Hepatocyte (in vitro differentiated cells): ENCODE measurements around the gene KRT85.

ENCODE experiments used
- EZH2 ChIP-seq: fragments of 200-600 bp; sonication (generic); IDR thresholded peaks from 2 replicates; pipeline ENCODE4 v1.6.1; 2016; ENCODE audit warnings: antibody characterized with exemption, mild to moderate bottlenecking, borderline replicate concordance
- TF ChIP-seq, protein P1 (sequence below): fragments of 200-600 bp; sonication (generic); IDR thresholded peaks from 2 replicates; pipeline ENCODE4 v1.5.1; 2016; ENCODE audit warnings: antibody characterized with exemption, mild to moderate bottlenecking; ENCODE audit not compliant: poor library complexity

- no peak for TF ChIP-seq EZH2
- TF ChIP-seq, protein P1, sequence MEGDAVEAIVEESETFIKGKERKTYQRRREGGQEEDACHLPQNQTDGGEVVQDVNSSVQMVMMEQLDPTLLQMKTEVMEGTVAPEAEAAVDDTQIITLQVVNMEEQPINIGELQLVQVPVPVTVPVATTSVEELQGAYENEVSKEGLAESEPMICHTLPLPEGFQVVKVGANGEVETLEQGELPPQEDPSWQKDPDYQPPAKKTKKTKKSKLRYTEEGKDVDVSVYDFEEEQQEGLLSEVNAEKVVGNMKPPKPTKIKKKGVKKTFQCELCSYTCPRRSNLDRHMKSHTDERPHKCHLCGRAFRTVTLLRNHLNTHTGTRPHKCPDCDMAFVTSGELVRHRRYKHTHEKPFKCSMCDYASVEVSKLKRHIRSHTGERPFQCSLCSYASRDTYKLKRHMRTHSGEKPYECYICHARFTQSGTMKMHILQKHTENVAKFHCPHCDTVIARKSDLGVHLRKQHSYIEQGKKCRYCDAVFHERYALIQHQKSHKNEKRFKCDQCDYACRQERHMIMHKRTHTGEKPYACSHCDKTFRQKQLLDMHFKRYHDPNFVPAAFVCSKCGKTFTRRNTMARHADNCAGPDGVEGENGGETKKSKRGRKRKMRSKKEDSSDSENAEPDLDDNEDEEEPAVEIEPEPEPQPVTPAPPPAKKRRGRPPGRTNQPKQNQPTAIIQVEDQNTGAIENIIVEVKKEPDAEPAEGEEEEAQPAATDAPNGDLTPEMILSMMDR = no peak
These were observed 35.1 kb upstream of the KRT85 start for GRCh38 chr12:52402377-52402776.
